ENCODE data around the gene TAF11L10. TPM values are rescaled to one million over a fixed set of nuclear protein-coding genes. Genes with fewer than 3 reads are reported as not detected.

TAF11L10 gene
- total and polyA plus RNA-seq, 2 of the 4 experiments (the other 2 are of a cell fraction), result not detected

- H3K4me3 ChIP-seq (ENCODE audit: insufficient read depth, low read depth, low read length), result no peak overlapping the region
- WGBS, 2 experiments (ENCODE audit: extremely low coverage in 2 of 2, insufficient read length in 1 of 2), result no CpG with 5 or more reads among the region's 3 CpGs
- H3K9ac ChIP-seq (ENCODE audit: low read depth, low read length), result no peak overlapping the region
- CTCF ChIA-PET, result no interaction called here
- dilution Hi-C loops (cut with HindIII; ENCODE audit: low sequenced_read_pairs, unreplicated experiment) (no loop called here), intact Hi-C loops (cut with micrococcal nuclease) (no loop called here), in situ Hi-C loops (cut with MboI; ENCODE audit: low sequenced_read_pairs) (no loop called here)
- TF ChIP-seq ELK1 (IDR thresholded peaks at IDR 0.05; ENCODE audit: borderline replicate concordance, low read depth, low read length) (no peak), BHLHE40 (IDR thresholded peaks at IDR 0.05; ENCODE audit: low read depth, low read length) (no peak), NFE2L2 (IDR thresholded peaks at IDR 0.05; ENCODE audit: low read depth, low read length) (no peak)
- H2BK15ac ChIP-seq (ENCODE audit: low read depth, low read length), result no peak overlapping the region
- no TSS peak for BruUV-seq (replicated peaks)
- POLR2A ChIA-PET (ENCODE audit: unreplicated experiment), result no interaction called here
- no peak overlapping the region for H2BK20ac ChIP-seq (ENCODE audit: low read depth, low read length)
- H4K5ac ChIP-seq (ENCODE audit: low read depth, low read length), result no peak overlapping the region
- no peaks in the 10 kb centered on the region for H3K79me1 ChIP-seq (ENCODE audit: low read depth in 1 of 2, low read length in 2 of 2)
- H2BK120ac ChIP-seq (ENCODE audit: low read depth, low read length), result no peak overlapping the region
- ATAC-seq (ENCODE audit: low read depth), result no peak
- no peak overlapping the region for H4K91ac ChIP-seq (ENCODE audit: insufficient read depth, low read depth, low read length)
- no peak overlapping the region for H3K4me2 ChIP-seq (ENCODE audit: low read depth, low read length)
- no peak overlapping the region for H3K18ac ChIP-seq (ENCODE audit: low read depth, low read length)
- no peak overlapping the region for H2AK5ac ChIP-seq (ENCODE audit: low read depth, low read length)
- no peaks in the 10 kb centered on the region for H4K20me1 ChIP-seq (ENCODE audit: insufficient read depth, low read length)
- H3K23ac ChIP-seq (ENCODE audit: low read depth, low read length), result no peak overlapping the region
- no peak overlapping the region for H4K8ac ChIP-seq (ENCODE audit: low read depth in 2 of 2, low read length in 2 of 2)
- H3K27me3 ChIP-seq (ENCODE audit: control insufficient read depth, insufficient read depth, low read length), result no peaks in the 10 kb centered on the region
- no peak overlapping the region for H2AFZ ChIP-seq (replicated peaks; ENCODE audit: low read length, poor library complexity)
- no peak overlapping the region for H3K14ac ChIP-seq (replicated peaks; ENCODE audit: low read depth, low read length)
- no peak overlapping the region for H3K56ac ChIP-seq (ENCODE audit: extremely low read depth, insufficient read depth, low read length)
- no peak overlapping the region for H3K27ac ChIP-seq (ENCODE audit: insufficient read depth, low read length)
- H3K9me1 ChIP-seq (ENCODE audit: insufficient read depth, low read length), result no peaks in the 10 kb centered on the region
- no peaks in the 10 kb centered on the region; the same call in 1 of the 2 replicates for H3K9me3 ChIP-seq (ENCODE audit: control insufficient read depth, insufficient read depth, low read length)
- DNase-seq, result no peak
- no peak overlapping the region for H2BK5ac ChIP-seq (ENCODE audit: low read depth, low read length, poor library complexity, severe bottlenecking)
- no peak overlapping the region for H2AK9ac ChIP-seq (replicated peaks; ENCODE audit: low read depth, low read length, poor library complexity)
- no peaks in the 10 kb centered on the region for H3K4me1 ChIP-seq (ENCODE audit: control insufficient read depth, insufficient read depth, low read length)
- no peaks in the 10 kb centered on the region for H3K36me3 ChIP-seq (ENCODE audit: control insufficient read depth, insufficient read depth, low read length)
- H3K4ac ChIP-seq (ENCODE audit: low read depth, low read length), result no peak overlapping the region
Observed at GRCh38 chr5:17619354-17619753, 21.7 kb upstream of the TAF11L10 start.
